Tibial artery (tissue), 4 donors: ENCODE data around the gene WWTR1.

ENCODE experiments used
- DNase-seq, 2 donors: peaks; one replicate each; pipeline ENCODE4 v3.0.0-alpha.2; 2019
- H3K27ac ChIP-seq, 2 donors: fragments of 200-600 bp; sonication (generic) in 1 of 2; 1 replicate in 1 of 2; 2 replicates in 1 of 2; pipeline ENCODE4 v1.5.1; 2018 to 2019; ENCODE audit warnings: mild to moderate bottlenecking in 1 of 2
- H3K27me3 ChIP-seq, 2 donors: fragments of 200-600 bp; sonication (generic) in 1 of 2; one replicate each; pipeline versions ENCODE4 v1.5.1 to v1.6.0; 2016 to 2019
- H3K36me3 ChIP-seq, 3 donors: fragments of 200-600 bp; sonication (generic) in 2 of 3; one replicate each; pipeline ENCODE4 v1.5.1; 2016 to 2019; ENCODE audit warnings: mild to moderate bottlenecking in 2 of 3
- H3K4me1 ChIP-seq, 4 donors: fragments of 200-600 bp; sonication (generic) in 2 of 4; 1 replicate in 3 of 4; 2 replicates in 1 of 4; pipeline ENCODE4 v1.5.1; 2016 to 2019
- H3K4me3 ChIP-seq, 2 donors: fragments of 200-600 bp; sonication (generic) in 1 of 2; 1 replicate in 1 of 2; 2 replicates in 1 of 2; pipeline ENCODE4 v1.5.1; 2018 to 2019; ENCODE audit warnings: mild to moderate bottlenecking in 2 of 2
- H3K9me3 ChIP-seq, 3 donors: fragments of 200-600 bp; sonication (generic) in 1 of 3; one replicate each; pipeline ENCODE4 v1.5.1; 2016 to 2019
- intact Hi-C: fragments of 100-400 bp; cut with DNase I; formaldehyde crosslinking; loops from one replicate; pipeline ENCODE4 v1.15.0; 2023; ENCODE audit warnings: low total_unique reads
- TF ChIP-seq, protein P1 (sequence below), 2 experiments: fragments of 200-600 bp in 1 of 2; fragments of 450-650 bp in 1 of 2; IDR thresholded peaks; one replicate each; pipeline ENCODE4 v1.5.1; 2017 to 2019; ENCODE audit warnings: antibody characterized with exemption in 2 of 2, mild to moderate bottlenecking in 1 of 2, moderate library complexity in 1 of 2

Gene WWTR1

GRCh38 chr3:149490260-149490971, 167.4 kb downstream of the WWTR1 start:
- Histone ChIP-seq H3K4me3 (no peak overlapping the region), H3K9me3 (no peaks in the 10 kb centered on the region), H3K36me3 (no peaks in the 10 kb centered on the region), H3K27me3 (no peaks in the 10 kb centered on the region), H3K27ac (no peak overlapping the region), H3K4me1 (peaks cover 0 to 20% (median 6%) of the 10 kb centered on the region in 4 donors)
- intact Hi-C loops = loop anchor here (10.0 kb wide), 1 partner anchor 366 kb away; the partner anchor contains the start of gene HPS3
- DNase-seq = no peak
- TF ChIP-seq, protein P1, sequence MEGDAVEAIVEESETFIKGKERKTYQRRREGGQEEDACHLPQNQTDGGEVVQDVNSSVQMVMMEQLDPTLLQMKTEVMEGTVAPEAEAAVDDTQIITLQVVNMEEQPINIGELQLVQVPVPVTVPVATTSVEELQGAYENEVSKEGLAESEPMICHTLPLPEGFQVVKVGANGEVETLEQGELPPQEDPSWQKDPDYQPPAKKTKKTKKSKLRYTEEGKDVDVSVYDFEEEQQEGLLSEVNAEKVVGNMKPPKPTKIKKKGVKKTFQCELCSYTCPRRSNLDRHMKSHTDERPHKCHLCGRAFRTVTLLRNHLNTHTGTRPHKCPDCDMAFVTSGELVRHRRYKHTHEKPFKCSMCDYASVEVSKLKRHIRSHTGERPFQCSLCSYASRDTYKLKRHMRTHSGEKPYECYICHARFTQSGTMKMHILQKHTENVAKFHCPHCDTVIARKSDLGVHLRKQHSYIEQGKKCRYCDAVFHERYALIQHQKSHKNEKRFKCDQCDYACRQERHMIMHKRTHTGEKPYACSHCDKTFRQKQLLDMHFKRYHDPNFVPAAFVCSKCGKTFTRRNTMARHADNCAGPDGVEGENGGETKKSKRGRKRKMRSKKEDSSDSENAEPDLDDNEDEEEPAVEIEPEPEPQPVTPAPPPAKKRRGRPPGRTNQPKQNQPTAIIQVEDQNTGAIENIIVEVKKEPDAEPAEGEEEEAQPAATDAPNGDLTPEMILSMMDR (IDR thresholded peaks at IDR 0.05) = no peak

DNA sequence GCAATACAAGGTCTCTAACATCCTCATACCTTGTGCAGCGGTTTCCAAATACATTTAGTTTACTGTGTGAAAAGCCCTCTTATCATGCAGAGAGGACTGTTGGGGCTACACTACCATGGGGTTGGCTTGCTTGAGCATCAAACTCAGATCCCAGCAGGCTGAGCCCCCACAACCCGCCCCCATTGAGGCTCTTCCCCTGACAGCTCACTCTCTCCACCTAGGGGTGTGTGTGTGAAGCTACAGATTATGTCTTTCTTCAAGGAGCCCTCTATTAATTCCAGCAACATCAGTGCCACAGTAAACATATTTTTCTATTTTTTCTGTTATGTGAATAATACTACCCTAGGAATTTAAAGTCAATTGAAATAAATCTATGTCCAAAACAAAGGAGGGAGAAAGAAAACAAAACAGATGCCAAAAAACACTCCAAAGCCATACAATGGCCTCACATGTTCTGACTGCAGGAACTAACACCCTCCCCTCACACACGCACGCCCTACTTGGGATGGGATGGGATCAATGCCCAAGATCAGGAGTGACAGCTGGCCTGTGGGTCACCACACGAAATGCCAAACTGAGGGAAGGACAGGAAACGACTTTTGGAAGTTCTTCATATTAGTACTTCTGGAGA, 168.7 kb downstream of the WWTR1 start:
- no peaks in the 10 kb centered on the region for H3K9me3 ChIP-seq
- intact Hi-C loops = loop anchor here (10.0 kb wide), 1 partner anchor 214 kb away; no protein-coding TSS in a partner anchor
- H3K27ac ChIP-seq = peak overlapping the region in 1 of 2 donors; percentile 11

GRCh38 chr3:149487598-149488197, 170.1 kb downstream of the WWTR1 start:
- no peaks in the 10 kb centered on the region for H3K36me3 ChIP-seq
- H3K4me1 ChIP-seq = peaks cover 0 to 30% (median 15%) of the 10 kb centered on the region in 4 donors
- TF ChIP-seq, protein P1 (IDR thresholded peaks at IDR 0.05) = peak in 1 of 2 experiments; percentile 11
- intact Hi-C loops = loop anchor here (10.0 kb wide), 1 partner anchor 213 kb away; no protein-coding TSS in a partner anchor
- no peaks in the 10 kb centered on the region for H3K9me3 ChIP-seq
- no peaks in the 10 kb centered on the region for H3K27me3 ChIP-seq
- H3K4me3 ChIP-seq = no peak overlapping the region
- no peak overlapping the region for H3K27ac ChIP-seq
- no peak for DNase-seq

More for the DNA sequence above, 168.7 kb downstream of the WWTR1 start:
- DNase-seq = no peak
- H3K4me1 ChIP-seq = peaks cover 0 to 30% (median 15%) of the 10 kb centered on the region in 4 donors
- no peaks in the 10 kb centered on the region for H3K27me3 ChIP-seq
- no peaks in the 10 kb centered on the region for H3K36me3 ChIP-seq
- TF ChIP-seq, protein P1 (IDR thresholded peaks at IDR 0.05) = peak; percentile 31 to 34
- no peak overlapping the region for H3K4me3 ChIP-seq

DNA sequence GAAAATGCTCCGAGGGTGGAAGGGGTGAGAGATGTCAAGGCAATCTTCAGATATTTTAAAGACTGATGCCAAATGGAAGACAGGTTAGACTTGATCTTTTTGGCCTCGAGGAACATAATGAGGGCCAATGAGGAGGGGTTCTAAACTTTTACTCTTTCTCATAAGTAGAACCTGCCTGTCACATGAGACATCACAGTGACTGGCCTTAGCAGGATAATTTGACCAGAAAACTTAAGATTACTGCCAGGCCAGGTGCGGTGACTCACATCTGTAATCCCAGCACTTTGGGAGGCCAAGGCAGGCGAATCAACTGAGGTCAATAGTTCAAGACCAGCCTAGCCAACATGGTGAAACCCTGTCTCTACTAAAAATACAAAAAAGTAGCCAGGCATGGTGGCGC, 171.1 kb downstream of the WWTR1 start:
- intact Hi-C loops = loop anchor here (10.0 kb wide), 1 partner anchor 212 kb away; no protein-coding TSS in a partner anchor
- TF ChIP-seq, protein P1 (IDR thresholded peaks at IDR 0.05) = no peak
- Histone ChIP-seq H3K9me3 (no peaks in the 10 kb centered on the region), H3K27ac (no peak overlapping the region), H3K4me1 (peaks cover 0 to 30% (median 15%) of the 10 kb centered on the region in 4 donors), H3K4me3 (no peak overlapping the region), H3K27me3 (no peaks in the 10 kb centered on the region), H3K36me3 (no peaks in the 10 kb centered on the region)
- DNase-seq = no peak

- no peak overlapping the region for H3K27ac ChIP-seq
- intact Hi-C loops = loop anchor here (2.0 to 10.0 kb wide), 2 partner anchors 89 to 207 kb away; no protein-coding TSS in a partner anchor
- no peaks in the 10 kb centered on the region for H3K9me3 ChIP-seq
- H3K36me3 ChIP-seq = no peaks in the 10 kb centered on the region
- H3K4me3 ChIP-seq = no peak overlapping the region
- TF ChIP-seq, protein P1 (IDR thresholded peaks at IDR 0.05) = no peak
- no peak for DNase-seq
- H3K4me1 ChIP-seq = peaks cover 0 to 32% (median 23%) of the 10 kb centered on the region in 4 donors
- H3K27me3 ChIP-seq = no peaks in the 10 kb centered on the region
Observed at GRCh38 chr3:149481491-149481890, 176.3 kb downstream of the WWTR1 start.
